Measurements from ENCODE around the gene SNX8.

Gene SNX8

DNA sequence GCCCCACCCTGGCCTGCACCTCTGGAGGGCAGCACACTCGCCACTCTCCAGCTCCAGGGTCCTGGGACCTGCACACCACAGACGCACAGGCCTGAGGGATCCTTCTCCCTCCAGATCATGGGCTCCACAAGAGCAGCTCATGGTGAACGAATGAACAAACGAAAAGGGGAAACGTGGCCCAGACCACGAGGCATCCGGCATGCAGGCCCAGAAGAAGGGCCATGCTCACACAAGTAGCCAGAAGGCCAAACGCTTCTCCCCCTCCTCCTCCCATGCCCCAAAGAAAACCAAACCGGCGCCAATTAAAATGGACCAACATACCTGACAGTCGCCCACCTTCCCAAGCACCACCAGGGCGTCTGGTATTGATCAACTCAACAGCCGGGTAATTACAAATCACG is 111.9 kb downstream of the SNX8 start:
- no peak for DNase-seq (ENCODE audit: low spot score)
